Heart right ventricle (tissue), 16 donors: ENCODE data around the gene DUSP22. TPM values are rescaled to one million over a fixed set of nuclear protein-coding genes. Genes with fewer than 3 reads are reported as not detected.

Source experiments
- ATAC-seq, 8 donors: fragments of 200-7000 bp; cut with Tn5 transposase; one replicate each; pipeline ENCODE4 v1.9.1; 2020; ENCODE audit warnings: mild to moderate bottlenecking in 8 of 8, moderate library complexity in 8 of 8, moderate number of reproducible peaks in 1 of 8
- DNase-seq, 2 donors: peaks; one replicate each; pipeline ENCODE4 v3.0.0-alpha.2; 2020
- H3K27ac ChIP-seq, 10 donors: fragments of 200-600 bp; sonication (generic) in 2 of 10; one replicate each; pipeline versions ENCODE4 v1.5.0 to v1.8.0; 2020 to 2022; ENCODE audit warnings: mild to moderate bottlenecking in 3 of 10
- H3K27me3 ChIP-seq, 7 donors: fragments of 200-600 bp; one replicate each; pipeline ENCODE4 v1.8.0; 2021 to 2022; ENCODE audit warnings: mild to moderate bottlenecking in 2 of 7
- H3K36me3 ChIP-seq, 9 donors: fragments of 200-600 bp; sonication (generic) in 1 of 9; one replicate each; pipeline versions ENCODE4 v1.5.0 to v1.8.0; 2020 to 2022; ENCODE audit warnings: mild to moderate bottlenecking in 2 of 9
- H3K4me1 ChIP-seq, 9 donors: fragments of 200-600 bp; sonication (generic) in 1 of 9; one replicate each; pipeline versions ENCODE4 v1.5.0 to v1.8.0; 2020 to 2022; ENCODE audit warnings: mild to moderate bottlenecking in 4 of 9
- H3K4me3 ChIP-seq, 10 donors: fragments of 200-600 bp; sonication (generic) in 2 of 10; one replicate each; pipeline versions ENCODE4 v1.5.0 to v1.8.0; 2020 to 2022; ENCODE audit warnings: mild to moderate bottlenecking in 7 of 10, moderate library complexity in 2 of 10
- H3K9me3 ChIP-seq, 11 donors: fragments of 200-600 bp in 10 of 11; sonication (generic) in 2 of 11; one replicate each; pipeline versions ENCODE4 v1.5.0 to v1.8.0; 2013 to 2022; ENCODE audit warnings: mild to moderate bottlenecking in 2 of 11, control low read depth in 1 of 11, moderate library complexity in 1 of 11
- WGBS, 2 donors: extraction: QIAGEN DNeasy Blood & Tissue Kit; methylation state at CpG; one replicate each; pipeline ENCODE4 v1.1.7; 2013; ENCODE audit warnings: inconsistent platforms in 1 of 2; 5-methylcytosine and 5-hydroxymethylcytosine counted together
- intact Hi-C, 10 donors: fragments of 100-400 bp; cut with DNase I; formaldehyde crosslinking; loops; one replicate each; pipeline versions ENCODE4 v1.11.1 to v1.14.2; 2022
- polyA plus RNA-seq, 2 donors: library from polyadenylated mRNA; stranded (reverse); fragments of 200-250 nt; gene quantifications; one replicate each; pipeline ENCODE4 v1.2.3, GENCODE V29; 2013
- total RNA-seq, 10 donors: library from RNA; stranded (reverse); fragmentation: NEBNext Ultra II Directional in 3 of 10; extraction: Animal tissue kit (Norgen Biotek cat#: 25700) in 3 of 10; gene quantifications; one replicate each; pipeline versions ENCODE4 v1.2.1 to v1.2.4, GENCODE V29; 2021 to 2023
- TF ChIP-seq, protein P1 (sequence below), 9 donors: fragments of 200-600 bp; sonication (generic) in 2 of 9; IDR thresholded peaks; one replicate each; pipeline versions ENCODE4 v1.5.0 to v1.8.0; 2021 to 2022; ENCODE audit warnings: antibody characterized with exemption in 9 of 9, mild to moderate bottlenecking in 5 of 9, moderate library complexity in 1 of 9
- donor health status: Arrhythmogenic right ventricular cardiomyopathy.
- donor health status: ischemic (EF 13 %, LVEDD 7.1; RV severe dilation, severe dysfunction).
- donor health status: healthy with polysubstance abuse.
- donor health status: DM: no; HTN: yes; CAD: no.
- donor health status: DM: no; HTN: no; CAD: no.
- donor health status: ischemic (EF 25% LVEDD 6.9; RV normal size, moderate dysfunction).
- donor health status: ischemic (EF 25% LVEDD 5.7; RV mildly dilated, moderate dysfunction).
- donor health status: healthy.
- donor health status: DM: yes; HTN: yes; CAD: no.
- donor health status: Ischemic cardiomyopathy.
- donor health status: ischemic (EF 35%, LVEDD 5.7; RV mildly dilated, moderate dysfunction).
- donor health status: nonischemic (EF 11% LVEDD 7.7; RV severe dilation, severe dysfunction).
- donor health status: DM: yes; HTN: yes; CAD: no.
- donor health status: PGD.
- donor health status: ischemic (EF 29% LVEDD 5.4; RV normal size, mild dysfunction).
- donor health status: nonischemic (EF 23%, LVEDD 6.1; RV moderate dilation, normal function).

Gene DUSP22
- total and polyA plus RNA-seq, 12 donors: 32.0 to 70.4 (median 51.9) TPM

DNA sequence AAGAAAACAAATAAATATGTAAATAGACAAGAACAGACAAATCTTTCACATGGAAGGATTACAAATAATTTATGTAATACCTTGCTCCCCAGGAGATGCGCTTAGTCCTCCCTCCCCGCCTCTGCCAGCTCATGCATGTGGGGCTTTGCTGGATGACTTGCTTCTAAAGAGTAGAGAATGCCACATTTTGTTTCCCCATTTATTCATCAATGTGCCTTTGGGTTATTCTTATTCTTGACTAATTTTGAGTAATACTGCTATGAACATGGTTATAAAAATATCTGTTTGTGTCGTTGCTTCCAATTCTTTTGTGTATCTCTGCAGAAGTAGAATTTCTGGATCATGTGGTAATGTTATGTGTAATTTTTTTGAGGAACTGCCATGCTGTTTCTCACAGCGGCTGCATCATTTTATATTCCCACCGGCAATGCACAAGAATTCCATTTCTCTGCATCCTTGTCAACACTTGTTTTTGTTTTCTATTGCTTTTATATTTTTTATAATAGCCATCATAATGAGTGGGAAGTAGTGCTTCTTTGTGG, 23.8 kb upstream of the DUSP22 start:
- Histone ChIP-seq H3K9me3 (no peaks in the 10 kb centered on the region), H3K36me3 (no peaks in the 10 kb centered on the region), H3K4me3 (no peak overlapping the region), H3K4me1 (peaks cover 0 to 13% (median 0%) of the 10 kb centered on the region in 9 donors), H3K27me3 (peaks cover 0 to 8% (median 0%) of the 10 kb centered on the region in 7 donors), H3K27ac (no peak overlapping the region)
- ATAC-seq: no peak
- WGBS, 2 donors: 83 to 86% methylated on average over 5 of the region's 5 CpGs
- intact Hi-C loops: no loop called here
- DNase-seq: no peak
- TF ChIP-seq, protein P1, sequence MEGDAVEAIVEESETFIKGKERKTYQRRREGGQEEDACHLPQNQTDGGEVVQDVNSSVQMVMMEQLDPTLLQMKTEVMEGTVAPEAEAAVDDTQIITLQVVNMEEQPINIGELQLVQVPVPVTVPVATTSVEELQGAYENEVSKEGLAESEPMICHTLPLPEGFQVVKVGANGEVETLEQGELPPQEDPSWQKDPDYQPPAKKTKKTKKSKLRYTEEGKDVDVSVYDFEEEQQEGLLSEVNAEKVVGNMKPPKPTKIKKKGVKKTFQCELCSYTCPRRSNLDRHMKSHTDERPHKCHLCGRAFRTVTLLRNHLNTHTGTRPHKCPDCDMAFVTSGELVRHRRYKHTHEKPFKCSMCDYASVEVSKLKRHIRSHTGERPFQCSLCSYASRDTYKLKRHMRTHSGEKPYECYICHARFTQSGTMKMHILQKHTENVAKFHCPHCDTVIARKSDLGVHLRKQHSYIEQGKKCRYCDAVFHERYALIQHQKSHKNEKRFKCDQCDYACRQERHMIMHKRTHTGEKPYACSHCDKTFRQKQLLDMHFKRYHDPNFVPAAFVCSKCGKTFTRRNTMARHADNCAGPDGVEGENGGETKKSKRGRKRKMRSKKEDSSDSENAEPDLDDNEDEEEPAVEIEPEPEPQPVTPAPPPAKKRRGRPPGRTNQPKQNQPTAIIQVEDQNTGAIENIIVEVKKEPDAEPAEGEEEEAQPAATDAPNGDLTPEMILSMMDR (IDR thresholded peaks at IDR 0.05): no peak

DNA sequence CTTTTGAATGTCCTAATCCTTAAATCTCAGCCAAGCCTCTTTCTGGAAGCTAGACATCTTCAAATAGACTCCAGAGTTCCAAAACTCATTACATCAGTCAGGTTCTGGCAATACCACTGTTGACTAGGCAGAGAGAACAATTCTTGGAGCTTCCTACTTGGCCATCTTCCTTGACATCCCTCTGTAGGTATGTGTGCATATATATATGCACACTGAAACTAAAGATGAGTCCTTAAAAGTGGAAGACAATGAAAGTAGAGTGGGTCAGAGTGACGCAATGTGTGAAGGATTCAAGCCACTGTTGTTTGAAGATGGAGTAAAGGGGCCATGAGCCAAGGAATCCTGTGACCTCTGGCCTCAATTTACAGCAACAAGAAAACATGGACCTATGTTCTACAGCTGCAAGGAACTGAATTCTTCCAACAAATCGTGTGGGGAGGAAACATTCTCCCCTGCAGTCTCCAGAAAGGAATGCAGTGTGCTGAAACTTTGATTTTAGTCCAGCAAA, 18.7 kb upstream of the DUSP22 start:
- ATAC-seq (peak in 4 of 8 donors; percentile 17 to 46 (median 34)), DNase-seq (no peak)
- H3K36me3 ChIP-seq: no peaks in the 10 kb centered on the region
- H3K4me3 ChIP-seq: no peak overlapping the region
- TF ChIP-seq, protein P1 (IDR thresholded peaks at IDR 0.05): no peak
- intact Hi-C loops: no loop called here
- peaks cover 0 to 13% (median 0%) of the 10 kb centered on the region in 9 donors for H3K4me1 ChIP-seq
- WGBS, 2 donors: 36 to 37% methylated on average over 2 of the region's 2 CpGs
- no peak overlapping the region for H3K27ac ChIP-seq
- peaks cover 0 to 6% (median 0%) of the 10 kb centered on the region in 7 donors for H3K27me3 ChIP-seq
- no peaks in the 10 kb centered on the region for H3K9me3 ChIP-seq

DNA sequence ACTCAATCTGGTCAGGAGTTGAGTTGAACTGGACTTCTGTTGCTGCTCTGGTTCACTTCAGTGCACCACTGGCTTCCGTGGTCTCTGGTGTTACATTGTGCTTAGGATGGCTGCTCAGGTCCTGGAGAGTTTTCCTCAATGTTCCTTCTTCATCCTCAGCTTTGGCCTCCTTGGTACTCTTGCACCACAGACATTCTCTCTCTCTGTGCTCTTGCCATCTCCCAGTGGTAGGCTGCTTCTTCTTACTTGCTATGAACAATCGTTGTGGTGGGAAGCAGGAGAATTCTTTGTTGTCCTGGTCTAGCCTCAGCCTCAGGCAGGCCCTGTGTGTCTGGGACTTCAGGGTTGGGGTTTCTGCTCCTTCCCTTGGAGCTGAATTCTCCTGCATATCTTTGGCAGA, 14.5 kb upstream of the DUSP22 start:
- intact Hi-C loops: no loop called here
- H3K27me3 ChIP-seq: peaks cover 0 to 8% (median 2%) of the 10 kb centered on the region in 7 donors
- no peaks in the 10 kb centered on the region for H3K9me3 ChIP-seq
- TF ChIP-seq, protein P1 (IDR thresholded peaks at IDR 0.05): no peak
- WGBS, 2 donors: 79 to 82% methylated on average over 2 of the region's 2 CpGs
- no peaks in the 10 kb centered on the region for H3K36me3 ChIP-seq
- no peak overlapping the region for H3K4me3 ChIP-seq
- H3K4me1 ChIP-seq: no peaks in the 10 kb centered on the region
- H3K27ac ChIP-seq: no peak overlapping the region
- no peak for ATAC-seq
- no peak for DNase-seq

DNA sequence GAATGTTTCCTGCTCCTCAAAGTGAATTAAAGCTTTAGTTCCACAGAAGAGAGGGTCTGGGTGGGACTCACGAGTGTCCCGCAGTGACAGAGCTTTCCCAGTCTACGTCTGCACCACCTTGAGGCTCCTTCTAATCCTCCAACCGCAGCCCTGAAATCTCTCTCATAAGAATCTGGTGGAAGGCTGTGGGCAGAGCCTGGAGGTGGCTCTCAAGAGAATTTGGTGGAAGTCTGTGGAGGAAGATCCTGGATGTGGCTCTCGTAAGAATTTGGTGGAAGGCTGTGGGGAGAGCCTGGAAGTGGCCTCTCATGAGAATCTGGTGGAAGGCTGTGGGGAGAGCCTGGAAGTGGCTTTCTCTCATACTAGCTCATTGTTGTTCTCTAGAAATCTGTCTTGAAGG, 13.8 kb upstream of the DUSP22 start:
- TF ChIP-seq, protein P1 (IDR thresholded peaks at IDR 0.05): no peak
- no peak overlapping the region for H3K27ac ChIP-seq
- WGBS, 2 donors: 78 to 79% methylated on average over 5 of the region's 5 CpGs
- intact Hi-C loops: no loop called here
- H3K9me3 ChIP-seq: no peaks in the 10 kb centered on the region
- DNase-seq: no peak
- ATAC-seq: no peak
- no peaks in the 10 kb centered on the region for H3K36me3 ChIP-seq
- peaks cover 0 to 14% (median 8%) of the 10 kb centered on the region in 7 donors for H3K27me3 ChIP-seq
- no peaks in the 10 kb centered on the region for H3K4me1 ChIP-seq
- no peak overlapping the region for H3K4me3 ChIP-seq
